Glomerular endothelial cell (primary cell): ENCODE measurements around the gene PER1. TPM values are rescaled to one million over a fixed set of nuclear protein-coding genes. Genes with fewer than 3 reads are reported as not detected.
"Not testable (repeated sequence)": the region's sequence is repeated elsewhere in the genome, so short reads cannot be mapped to it uniquely, and the experiment has no call there.

ENCODE experiments used
- DNase-seq: peaks from one replicate; pipeline ENCODE4 v3.0.0-alpha.2; 2011; ENCODE audit warnings: low read depth, low spot score; ENCODE audit errors: extremely low read depth
- total RNA-seq: library from RNA; depleted of rRNA; stranded (reverse); fragments of >200 nt; gene quantifications from 2 replicates; pipeline ENCODE4 v1.2.3, GENCODE V29; 2015

The PER1 gene
- total RNA-seq, 1 donor from 2014 or later: 23.7 TPM

DNA sequence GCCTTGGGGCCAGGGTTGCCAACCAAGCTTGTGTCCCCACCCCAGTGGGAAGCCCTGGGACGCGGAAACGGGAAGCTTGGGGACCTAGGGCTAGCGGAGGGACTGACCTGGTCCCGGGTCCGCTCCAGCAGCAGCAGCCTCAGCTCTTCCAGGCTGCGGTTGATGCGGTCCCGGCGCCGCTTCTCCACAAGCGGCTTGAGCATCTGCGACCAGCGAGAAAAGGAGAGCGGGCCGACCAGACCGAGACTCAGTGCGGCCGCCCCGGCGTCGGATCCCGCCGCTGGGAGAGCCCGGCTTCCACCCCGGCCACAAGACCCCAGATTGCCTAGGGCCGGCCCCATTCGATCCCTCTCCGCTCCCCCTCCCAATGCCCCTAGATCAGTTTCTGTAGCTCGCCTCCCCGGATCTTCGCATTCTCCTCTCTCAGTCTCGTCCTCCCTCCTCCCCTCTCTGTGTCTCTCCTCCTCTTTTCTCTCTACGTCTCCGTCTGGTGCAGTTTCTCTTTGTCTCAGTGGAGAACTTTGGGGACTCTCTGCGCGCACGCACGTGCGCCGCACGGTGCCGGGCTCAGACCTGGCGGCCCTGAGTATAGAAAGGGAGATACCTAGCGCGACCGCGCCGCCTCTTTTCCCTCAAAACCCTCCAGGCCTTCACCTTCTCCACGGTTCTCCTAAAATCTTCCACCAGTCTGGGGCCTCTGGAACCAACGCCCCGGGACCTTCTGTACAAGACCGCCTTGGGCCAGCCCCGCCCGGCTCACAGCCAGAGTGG lies 29.1 kb downstream of the PER1 start:
- DNase-seq: no peak

- no peak for DNase-seq
Observed at GRCh38 chr17:8122422-8122923, 29.7 kb downstream of the PER1 start.

GRCh38 chr17:8121681-8122421 lies 30.4 kb downstream of the PER1 start:
- no peak for DNase-seq

DNA sequence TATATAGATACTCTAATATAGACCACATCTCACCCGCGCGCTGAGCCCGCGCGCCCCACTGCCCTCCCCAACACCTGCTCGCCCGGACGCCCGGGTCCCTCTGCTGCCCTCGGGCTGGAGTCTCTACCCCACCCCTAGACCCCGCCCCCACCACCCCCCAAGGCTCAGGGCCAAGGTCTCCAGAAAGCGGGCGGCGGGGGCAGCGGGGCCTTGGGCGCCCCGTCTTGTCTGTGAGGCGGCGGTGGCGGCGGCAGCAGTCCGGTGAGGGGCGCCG lies 30.9 kb downstream of the PER1 start:
- no peak for DNase-seq

DNA sequence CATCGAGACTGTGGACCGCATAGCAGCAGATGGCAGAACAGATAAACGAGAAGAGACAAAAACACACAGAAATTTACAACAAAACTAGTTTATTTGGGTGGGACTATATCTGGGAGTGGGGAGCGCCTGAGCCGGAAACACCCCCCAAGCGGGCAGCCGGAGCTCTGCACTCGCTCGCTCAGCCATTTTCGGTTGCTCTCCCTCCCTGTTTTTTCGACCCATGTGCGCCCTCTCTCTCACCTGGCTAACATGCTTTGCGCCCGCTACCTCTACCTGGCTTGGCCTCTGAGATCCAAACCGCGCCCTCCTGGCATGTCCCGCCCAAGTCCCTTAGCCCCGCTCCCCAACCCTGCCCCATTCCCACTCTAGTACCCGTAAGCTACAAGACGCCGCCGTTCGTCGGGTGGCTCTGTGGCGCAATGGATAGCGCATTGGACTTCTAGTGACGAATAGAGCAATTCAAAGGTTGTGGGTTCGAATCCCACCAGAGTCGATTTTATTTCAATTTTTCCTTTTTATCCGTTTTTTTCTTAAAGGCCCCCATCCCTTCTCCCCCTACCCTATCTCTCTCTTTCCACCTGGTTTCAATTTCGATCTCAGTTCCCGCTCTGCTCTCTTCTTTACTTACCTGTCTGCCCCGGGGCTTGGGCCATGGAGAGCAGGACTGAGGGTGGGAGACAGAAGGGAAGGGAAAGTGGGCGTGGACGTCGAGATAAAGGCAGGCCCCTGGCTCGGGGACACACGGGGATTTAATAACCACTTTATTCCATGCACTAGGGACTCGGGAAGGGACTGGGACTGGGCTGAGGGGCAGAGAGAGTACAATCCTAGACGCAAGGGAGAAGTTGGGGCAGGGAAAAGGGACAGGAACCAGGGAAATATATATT lies 31.4 kb downstream of the PER1 start:
- peak; percentile 31 for DNase-seq

- DNase-seq: peak; percentile 96
Observed at GRCh38 chr17:8119581-8120519, 32.4 kb downstream of the PER1 start.

- peak; percentile 54 for DNase-seq
Observed at GRCh38 chr17:8118769-8119580, 33.2 kb downstream of the PER1 start.

DNA sequence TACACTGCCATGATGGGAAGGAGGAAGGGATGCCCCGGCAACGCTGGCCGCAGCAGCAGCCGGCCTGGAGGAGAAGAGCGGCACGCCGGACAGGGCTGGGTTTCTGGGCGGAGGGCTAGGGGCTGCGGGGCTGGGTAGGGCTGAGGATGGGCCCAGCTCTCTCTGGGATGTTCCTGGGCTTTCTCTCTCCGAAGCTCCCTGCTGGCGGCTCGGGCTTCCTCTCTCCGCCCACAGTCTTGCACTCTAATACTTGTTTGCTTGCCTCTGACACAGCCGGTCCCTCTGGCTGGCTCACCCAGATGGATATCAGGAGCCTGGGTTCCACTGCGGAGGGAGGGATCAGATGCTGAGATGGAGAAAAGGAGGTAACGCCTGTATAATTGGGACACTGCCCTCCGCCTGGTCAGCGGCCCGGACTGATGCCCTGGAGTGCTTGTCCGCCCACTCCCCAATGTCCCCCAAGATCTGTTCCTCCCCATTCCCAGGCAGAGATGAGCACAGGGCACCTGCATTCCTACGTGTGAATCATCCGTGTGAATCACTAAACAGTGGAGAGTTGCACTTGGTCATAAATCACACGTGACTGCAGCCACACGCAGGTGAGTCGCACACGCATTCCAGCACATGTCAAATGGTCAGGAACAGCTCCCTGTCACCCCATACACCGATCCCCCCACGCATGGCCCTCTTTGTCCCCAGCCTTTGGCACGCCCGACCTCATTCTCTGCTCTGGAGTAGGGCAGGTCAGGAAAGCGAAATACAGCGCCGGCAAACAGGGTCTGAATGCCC lies 34.0 kb downstream of the PER1 start, which contains the start of gene ALOXE3:
Gene ALOXE3, minus strand, starts transcription at position 535 of the 789 bp plus-strand sequence. Its CDS starts 524 bp downstream, at position 11.
- no peak for DNase-seq

DNA sequence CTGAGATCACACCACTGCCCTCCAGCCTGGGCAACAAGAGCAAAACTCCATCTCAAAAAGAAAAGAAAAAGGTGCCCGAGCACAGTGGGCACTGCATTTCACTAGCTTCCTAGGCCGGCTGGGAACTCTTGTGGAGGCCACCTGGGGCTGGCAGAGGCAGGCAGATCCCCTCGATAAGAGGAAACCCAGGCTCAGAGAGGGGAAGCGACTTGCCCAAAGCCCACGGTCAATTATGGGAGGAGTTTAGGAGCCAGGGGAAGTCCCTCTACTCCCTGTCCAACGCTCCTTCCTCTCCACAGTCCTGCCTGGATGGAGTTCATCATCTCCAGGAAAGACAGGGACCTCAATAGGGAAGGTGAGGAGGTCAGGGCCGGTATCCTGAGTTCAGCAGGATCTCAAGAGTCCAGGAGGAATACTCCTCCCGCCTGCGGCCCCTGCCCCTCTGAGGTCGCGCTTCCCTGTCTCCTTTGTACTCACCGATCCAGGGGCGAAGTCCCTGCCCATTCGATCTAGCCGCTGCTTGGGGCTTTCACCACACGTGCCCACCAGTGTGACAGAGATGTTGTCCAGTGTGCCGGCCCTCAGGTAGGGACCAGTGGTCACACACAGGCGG lies 34.7 kb downstream of the PER1 start:
- DNase-seq: no peak

DNA sequence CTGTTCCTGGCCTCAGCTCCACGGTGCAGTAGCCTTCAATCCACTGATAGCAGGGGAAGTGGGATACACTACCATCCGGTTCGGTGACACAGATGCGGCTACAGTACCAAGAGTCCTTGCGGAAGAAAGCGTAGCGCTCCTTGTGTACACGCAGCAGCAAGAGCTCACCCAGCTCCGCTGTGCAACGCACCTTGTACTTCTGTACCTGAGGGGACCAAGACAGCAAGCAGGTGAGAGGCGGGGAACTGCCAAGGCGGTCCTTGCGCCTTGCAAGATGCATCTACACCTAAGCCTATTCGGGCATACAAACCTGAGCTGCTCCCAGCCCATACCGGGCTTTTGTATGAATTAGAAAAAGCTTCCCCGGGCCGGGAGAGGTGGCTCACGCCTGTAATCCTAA lies 35.4 kb downstream of the PER1 start:
- no peak for DNase-seq

DNA sequence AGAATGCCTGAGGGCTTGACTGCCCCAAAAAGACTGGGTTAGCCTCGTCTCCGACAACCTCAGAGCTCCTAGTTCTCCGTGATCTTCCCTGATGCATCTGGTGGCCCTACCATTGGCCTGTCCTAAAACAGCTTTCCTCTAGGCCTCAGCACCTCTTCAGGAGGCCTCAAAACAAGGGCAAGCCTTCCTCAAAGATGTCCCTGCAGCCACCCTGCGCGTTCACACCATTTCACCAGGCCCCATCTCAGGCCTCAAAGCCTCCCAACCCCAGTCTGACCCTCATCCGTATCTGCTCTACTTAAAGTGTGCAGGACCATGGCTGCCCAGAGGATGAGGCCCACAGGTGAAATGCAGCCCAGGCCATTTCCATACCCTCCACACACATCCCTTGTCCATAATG lies 41.3 kb downstream of the PER1 start:
- no peak for DNase-seq

DNA sequence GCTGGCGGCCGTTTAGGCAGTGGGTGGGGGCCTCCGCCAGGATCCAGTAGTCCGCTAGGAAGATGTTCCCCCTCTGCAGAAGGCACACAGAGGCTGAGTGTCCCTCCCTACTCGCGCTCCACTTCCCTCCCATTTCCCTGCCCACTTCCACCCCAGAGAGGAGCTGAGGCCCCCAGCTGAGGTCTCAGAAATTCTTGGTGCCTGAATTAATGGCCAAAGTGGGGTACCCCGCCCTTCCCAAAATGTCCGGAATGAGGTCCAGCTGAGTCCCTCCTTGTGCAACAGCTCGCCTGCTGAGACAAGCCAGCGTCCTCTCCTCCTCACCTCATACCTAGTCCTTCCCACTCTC lies 41.8 kb downstream of the PER1 start:
- no peak for DNase-seq

GRCh38 chr17:8109661-8110455 lies 42.3 kb downstream of the PER1 start:
- no peak for DNase-seq

GRCh38 chr17:8108972-8109660 lies 43.1 kb downstream of the PER1 start:
- no peak for DNase-seq

GRCh38 chr17:8106980-8107379 lies 45.2 kb downstream of the PER1 start:
- not testable (repeated sequence) for DNase-seq

- DNase-seq: no peak
Observed at GRCh38 chr17:8105957-8106398, 46.2 kb downstream of the PER1 start.

GRCh38 chr17:8104911-8105310 lies 47.3 kb downstream of the PER1 start:
- no peak for DNase-seq
